ENCODE results near the gene ATAD3C.
"Not testable (repeated sequence)": the region's sequence is repeated elsewhere in the genome, so short reads cannot be mapped to it uniquely, and the experiment has no call there.

Gene ATAD3C

GRCh38 chr1:1511533-1512285 is 62.2 kb downstream of the ATAD3C start, which contains the start of gene ATAD3A:
Gene ATAD3A, plus strand, starts transcription at chr1:1512162. Its CDS starts 107 bp downstream, at chr1:1512269.
- FAIRE-seq = peak; percentile 9

- not testable (repeated sequence) for FAIRE-seq
Observed at GRCh38 chr1:1512425-1512824, 62.9 kb downstream of the ATAD3C start.

GRCh38 chr1:1513675-1514074 is 64.2 kb downstream of the ATAD3C start:
- not testable (repeated sequence) for FAIRE-seq

GRCh38 chr1:1514376-1514775 is 64.9 kb downstream of the ATAD3C start:
- not testable (repeated sequence) for FAIRE-seq

- not testable (repeated sequence) for FAIRE-seq
Observed at GRCh38 chr1:1516923-1517322, 67.4 kb downstream of the ATAD3C start.

GRCh38 chr1:1517973-1518620 is 68.6 kb downstream of the ATAD3C start:
- FAIRE-seq = no peak

- not testable (repeated sequence) for FAIRE-seq
Observed at GRCh38 chr1:1518621-1519007, 69.1 kb downstream of the ATAD3C start.

Measured in A204.1 (cell line).